ENCODE measurements around the gene TRIM15.
"Not testable (repeated sequence)": the region's sequence is repeated elsewhere in the genome, so short reads cannot be mapped to it uniquely, and the experiment has no call there.

The TRIM15 gene

DNA sequence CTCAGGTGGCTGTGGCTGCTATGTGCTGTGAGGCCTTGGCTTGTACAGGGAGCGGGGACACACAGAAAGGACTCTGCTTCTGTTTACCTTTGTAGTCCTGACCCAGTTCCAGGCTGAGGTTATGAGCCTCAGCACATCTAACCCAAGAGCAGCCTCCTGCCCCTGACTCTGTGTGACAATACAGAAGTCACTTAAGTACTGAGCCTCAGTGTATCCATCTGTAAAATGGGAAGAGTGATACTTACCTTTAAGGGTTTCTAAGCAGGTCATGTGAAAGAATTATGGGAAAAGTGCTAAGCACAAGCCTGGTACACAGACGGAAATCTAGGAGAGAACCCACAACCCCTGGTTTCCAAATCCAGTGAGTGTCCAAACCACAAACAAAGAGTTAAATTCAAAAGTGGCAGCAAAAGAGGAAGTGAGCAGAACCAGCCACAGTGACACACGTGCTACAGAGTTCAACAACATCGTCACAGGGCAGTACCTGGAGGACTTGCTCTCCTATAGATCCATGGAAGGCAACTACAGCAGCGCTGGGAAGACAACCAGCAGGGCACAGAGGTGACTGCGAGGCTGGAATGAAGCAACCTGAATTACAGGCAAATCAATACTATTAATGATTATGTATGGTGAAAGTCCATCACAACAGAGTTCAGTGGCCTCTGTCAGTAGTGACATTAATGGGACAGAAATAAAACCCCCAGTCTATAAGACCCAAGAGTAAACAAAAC, 37.4 kb downstream of the TRIM15 start:
- no peak for DNase-seq

DNA sequence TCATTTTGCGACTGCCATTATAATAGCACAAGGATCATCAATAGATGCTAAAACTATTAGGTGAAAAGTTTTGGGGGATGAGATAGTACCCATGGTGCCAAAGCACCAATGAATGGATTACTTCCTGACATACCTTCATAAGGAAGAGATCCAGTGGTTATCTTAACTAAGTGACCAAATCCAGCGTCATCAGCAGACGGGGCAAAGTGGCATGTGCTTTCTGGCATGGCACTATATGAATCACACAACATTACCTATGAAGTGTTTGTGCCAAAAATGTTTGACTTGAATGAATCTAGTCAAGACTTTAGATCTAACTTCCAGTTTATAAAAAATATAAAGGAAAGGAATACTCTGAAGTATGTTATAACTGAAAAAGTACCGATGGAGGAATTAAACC, 39.0 kb downstream of the TRIM15 start:
- no peak for DNase-seq

DNA sequence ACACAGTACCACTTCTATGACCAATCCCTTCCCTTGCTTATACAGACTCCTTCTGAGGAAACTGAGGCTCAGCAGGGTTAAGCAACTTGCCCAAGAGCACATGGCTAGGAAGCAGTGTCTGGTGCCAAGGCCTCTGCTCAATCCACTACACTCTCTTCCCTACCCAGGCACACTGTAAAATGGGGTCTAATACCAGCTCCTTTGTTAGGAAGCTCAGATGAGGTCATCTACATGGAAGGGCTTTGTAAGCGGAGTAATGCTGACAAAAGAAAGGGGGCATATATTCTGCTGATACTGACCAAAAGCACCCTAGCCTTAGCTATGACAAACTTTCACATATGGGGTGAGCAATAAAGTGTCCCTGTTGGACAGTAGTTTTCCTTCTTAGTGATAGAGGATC, 40.8 kb downstream of the TRIM15 start:
- no peak for DNase-seq

- no peak for DNase-seq
These were observed 42.8 kb downstream of the TRIM15 start for GRCh38 chr6:30206152-30206551.

DNA sequence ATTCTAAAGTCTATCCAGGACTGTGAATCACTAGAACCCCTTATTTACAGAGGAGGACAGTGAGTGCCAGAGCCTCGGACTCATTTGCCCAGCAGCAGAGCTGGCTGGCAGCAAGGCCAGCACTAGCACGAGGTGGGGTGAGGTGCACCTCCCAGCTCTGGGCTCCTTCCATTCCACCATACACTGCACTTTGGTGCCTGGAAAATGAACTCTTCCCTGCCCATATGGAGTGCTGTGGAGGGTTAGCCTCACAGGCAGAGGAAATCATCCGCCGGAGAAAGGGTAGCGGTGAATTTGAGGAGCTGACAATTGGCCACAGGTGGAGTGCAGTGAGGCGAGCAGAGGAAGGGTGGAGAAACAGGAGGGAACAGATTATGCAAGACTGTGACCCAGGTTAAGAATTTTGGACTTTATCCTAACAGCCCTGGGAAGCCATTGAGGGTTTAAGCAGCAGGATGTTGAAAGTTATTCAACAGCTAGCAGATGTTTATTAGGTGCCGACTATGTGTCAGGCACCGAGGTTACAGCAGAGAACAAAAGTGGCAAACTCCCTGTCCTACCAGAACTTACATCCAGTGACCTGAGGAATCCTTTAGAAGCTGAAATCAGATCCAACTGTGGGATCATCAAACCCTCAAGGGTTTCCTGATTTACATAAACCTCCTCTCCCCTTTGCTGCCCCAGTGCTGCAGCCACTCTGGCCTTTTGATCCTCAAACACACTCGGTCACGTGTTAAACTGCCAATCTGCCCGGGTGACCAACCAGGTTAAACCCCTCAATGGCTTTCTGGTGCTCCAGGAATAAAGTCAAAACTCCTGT, 43.7 kb downstream of the TRIM15 start:
- DNase-seq: no peak

GRCh38 chr6:30207619-30208295, 44.4 kb downstream of the TRIM15 start:
- DNase-seq: no peak

DNA sequence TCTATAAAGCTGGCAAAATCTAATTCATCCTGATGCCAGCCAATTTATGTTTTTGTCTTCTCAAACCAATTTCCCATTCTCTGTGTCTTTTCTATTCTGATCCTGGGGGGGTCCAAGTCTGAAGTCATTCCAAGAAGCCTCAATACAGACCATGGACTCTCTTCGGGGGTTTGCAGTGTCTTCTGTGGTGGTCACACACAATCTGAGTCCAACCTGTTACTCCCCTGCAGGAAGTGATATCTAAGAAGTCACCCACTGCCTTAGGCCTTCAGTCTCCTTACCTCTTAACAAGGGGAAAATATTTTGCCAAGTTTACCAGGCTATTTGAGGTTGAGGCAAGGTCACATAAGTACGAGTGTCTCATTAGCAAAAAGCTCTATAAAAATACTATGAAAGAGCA, 48.0 kb downstream of the TRIM15 start:
- no peak for DNase-seq

DNA sequence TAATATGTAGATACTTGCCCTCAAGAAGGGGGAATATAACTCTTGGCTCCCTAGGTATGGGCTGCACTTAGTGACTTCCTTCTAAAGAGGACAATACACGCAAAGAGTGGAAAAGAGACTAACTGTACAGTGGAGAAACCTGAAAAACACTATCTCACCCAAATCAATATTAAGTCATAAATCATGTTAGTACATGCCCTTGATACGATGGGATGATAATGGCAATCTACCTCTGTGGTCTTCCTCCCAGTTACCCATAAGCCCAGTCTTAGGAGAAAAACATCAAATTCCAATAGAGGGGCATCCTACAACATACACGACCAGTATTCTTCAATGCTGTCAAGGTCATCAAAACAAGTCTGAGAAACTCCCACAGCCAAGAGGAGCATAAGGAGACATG, 48.6 kb downstream of the TRIM15 start:
- no peak for DNase-seq

DNA sequence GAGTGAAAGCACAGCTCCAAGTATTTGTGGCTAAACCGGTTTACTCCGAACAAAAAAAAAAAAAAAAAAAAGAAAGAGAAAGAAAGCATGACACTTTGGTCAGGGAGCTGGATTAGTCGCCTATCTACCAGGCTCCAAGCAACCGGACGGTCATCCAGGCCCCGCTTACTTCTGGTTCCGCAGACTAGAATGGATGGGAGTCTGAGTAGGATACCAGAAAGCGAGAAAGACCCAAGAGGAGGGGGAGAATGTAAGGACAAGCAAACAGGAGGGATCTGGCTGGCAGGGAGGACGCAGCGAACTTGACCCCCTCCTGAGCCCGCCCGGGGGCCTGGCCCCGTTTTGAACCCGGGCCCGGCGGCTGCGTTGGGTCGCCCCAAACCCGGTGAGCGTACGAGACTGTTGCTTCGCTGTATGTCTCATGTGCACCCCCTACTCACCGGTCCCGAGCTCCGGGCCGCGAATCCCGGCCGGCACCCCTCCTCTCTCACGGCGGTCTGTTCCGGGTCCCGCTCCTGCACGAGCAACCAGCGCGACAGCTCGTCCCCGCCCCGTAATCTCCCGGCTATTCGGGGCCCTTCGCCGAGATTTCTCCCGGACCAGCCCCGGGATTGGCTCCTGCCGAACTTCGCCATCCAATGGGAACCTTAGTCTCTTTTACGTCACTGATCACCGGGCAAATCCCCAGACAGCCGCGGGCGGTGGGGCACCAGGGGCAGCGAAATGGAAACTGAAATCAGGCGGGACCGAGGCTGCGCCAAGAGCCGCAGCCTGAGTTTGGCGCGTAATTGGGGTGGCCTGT, 49.7 kb downstream of the TRIM15 start, which contains the start of gene TRIM26:
Gene TRIM26 (minus strand): TSS at position 542 of the 802 bp plus-strand sequence. CDS start 14,303 bp downstream, outside the sequence.
- peak; percentile 86 to 98 for DNase-seq

DNA sequence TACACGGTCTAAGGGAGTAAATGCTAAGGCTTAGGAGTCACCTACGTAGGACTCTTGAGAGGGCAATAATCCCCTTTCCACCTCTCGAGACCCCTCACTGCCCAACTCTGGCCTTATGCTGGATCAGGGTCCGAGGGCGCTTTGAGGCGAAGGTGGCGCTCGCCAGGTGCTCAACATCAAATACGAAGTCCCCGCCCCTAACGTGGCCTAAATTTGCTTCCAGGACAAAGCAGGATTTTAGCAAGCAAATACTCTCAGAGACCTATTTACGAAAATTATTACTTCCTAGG, 50.3 kb downstream of the TRIM15 start:
- DNase-seq: peak in 1 of 2 experiments; percentile 57

- peak; percentile 22 to 76 for DNase-seq
These were observed 50.8 kb downstream of the TRIM15 start for GRCh38 chr6:30213957-30214656.

- no peak for DNase-seq
These were observed 51.3 kb downstream of the TRIM15 start for GRCh38 chr6:30214657-30214982.

DNA sequence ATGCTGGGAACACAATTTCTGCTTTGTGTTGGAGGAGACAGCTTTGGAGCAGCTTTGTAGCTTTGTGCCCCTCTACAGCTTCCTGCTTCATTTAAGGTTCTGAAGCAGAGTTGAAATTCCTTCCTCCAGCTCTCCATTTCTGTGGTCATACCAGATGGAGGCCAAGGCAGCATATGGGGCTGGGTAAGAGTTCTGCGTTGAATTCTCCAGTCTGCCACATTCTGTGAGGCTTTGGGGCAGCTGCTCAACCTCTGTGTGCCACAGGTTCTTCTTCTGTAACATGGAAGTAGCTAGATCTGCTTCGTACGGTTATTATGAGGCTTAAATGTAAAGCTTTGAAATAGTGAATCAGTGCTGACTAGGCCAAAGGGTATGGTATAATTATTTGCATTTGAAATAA, 52.8 kb downstream of the TRIM15 start:
- no peak for DNase-seq

- DNase-seq: peak in 1 of 2 experiments; percentile 59
These were observed 55.9 kb downstream of the TRIM15 start for GRCh38 chr6:30219244-30219643.

DNA sequence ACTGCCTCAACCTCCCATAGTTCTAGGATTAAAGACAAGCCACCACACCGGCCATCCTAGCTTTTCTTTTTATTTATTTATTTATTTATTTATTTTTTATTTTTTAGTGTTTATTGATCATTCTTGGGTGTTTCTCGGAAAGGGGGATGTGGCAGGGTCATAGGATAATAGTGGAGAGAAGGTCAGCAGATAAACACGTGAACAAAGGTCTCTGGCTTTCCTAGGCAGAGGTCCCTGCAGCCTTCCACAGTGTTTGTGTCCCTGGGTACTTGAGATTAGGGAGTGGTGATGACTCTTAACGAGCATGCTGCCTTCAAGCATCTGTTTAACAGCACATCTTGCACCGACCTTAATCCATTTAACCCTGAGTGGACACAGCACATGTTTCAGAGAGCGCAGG, 58.0 kb downstream of the TRIM15 start:
- not testable (repeated sequence) for DNase-seq

DNA sequence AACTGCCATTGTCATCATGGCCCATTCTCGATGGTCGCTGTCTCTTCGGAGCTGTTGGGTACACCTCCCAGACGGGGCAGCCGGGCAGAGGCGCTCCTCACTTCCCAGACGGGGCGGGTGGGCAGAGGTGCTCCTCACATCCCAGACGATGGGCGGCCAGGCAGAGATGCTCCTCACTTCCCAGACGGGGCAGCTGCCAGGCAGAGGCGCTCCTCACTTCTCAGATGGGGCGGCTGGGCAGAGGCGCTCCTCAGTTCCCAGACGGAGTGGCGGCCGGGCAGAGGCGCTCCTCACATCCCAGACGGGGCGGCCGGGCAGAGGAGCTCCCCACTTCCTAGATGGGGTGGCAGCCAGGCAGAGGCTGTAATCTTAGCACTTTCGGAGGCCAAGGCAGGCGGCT, 58.6 kb downstream of the TRIM15 start:
- not testable (repeated sequence) for DNase-seq

Data from SW 1271 (cell line).